Stimulated activated CD4-positive, alpha-beta T cell treated with anti-CD3 and anti-CD28 coated beads, TNF-alpha, amount 100 ng/mL, for 1 hour (primary cell): Measurements from ENCODE around the gene TLN1.

Source experiments
- DNase-seq, 3 donors: peaks; one replicate each; pipeline ENCODE4 v3.0.0-alpha.2; 2020; ENCODE audit warnings: low read depth in 3 of 3, low spot score in 1 of 3

TLN1 gene

DNA sequence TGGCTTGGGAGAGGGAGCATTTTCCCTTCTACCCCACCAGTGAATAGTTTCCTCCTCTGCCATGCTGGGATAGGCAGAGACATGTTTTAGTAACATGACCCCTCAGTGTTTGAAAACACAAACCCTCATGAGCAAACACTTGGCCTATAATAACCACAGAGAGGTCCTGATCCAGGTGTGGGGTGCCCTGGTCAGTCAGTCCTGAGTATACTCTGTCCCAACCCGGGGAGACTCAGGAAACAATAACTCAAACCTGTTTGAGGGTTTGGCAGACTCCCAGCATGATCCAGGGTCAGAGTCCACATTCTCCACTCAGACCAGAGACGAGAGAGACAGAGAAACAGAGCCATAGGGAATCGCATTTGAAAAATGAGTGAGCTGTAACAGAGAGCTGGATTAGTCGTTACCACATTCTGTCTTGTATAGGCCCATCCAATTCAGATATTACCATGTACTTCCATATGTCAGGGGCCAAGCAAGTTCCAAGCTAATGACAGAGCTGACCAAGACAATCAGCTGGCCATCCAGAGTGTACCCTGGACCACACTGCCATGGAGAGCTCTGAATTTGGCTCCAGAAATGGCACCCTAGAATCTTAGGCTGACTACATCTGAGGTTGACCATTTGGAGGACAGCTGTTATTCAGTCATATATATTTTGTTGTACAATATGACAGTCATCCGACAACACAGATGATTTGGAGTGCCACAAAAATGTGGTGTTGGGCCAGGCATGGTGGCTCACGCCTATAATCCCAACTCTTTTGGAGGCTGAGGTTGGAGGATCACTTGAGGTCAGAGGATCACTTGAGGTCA is 62.5 kb downstream of the TLN1 start:
- no peak for DNase-seq

- DNase-seq, result no peak
Observed at GRCh38 chr9:35667939-35668338, 64.1 kb downstream of the TLN1 start.

GRCh38 chr9:35666549-35666948 is 65.4 kb downstream of the TLN1 start:
- no peak for DNase-seq

DNA sequence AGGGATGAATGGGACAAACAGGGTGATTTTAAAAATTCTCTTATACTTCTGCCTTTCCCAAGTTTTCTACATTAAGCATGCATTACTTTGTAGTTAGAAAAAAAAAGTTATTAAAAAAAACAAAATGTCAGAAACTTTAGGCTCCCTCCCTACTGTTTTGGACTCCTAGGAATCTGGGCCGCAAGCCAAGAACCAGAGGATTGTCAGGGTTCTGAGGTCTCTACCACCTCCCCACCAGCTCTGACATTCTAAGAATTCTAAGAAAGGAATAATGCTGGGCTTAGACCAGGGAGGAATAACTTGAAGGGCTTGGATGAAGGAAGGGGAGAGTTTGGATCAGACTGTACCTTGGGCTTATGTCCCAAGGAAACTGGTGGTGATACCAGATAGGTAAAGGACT is 66.0 kb downstream of the TLN1 start:
- no peak for DNase-seq

DNA sequence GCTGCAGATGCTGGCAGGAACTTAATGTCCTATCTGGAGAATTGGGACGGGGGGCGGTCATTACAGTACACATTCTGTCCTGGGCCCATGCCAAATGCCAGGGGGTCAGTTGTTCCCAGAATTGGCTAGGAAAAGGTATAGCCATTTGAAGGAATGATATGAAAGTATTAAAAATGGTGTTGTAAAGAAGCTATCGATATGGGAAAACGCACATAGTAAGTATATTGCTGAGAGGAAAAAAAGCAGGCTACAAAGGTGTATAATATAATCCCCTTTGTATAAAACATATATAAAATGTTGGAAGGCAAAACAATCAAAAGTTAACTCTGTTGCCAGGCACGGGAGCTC is 66.5 kb downstream of the TLN1 start:
- DNase-seq, result no peak

DNA sequence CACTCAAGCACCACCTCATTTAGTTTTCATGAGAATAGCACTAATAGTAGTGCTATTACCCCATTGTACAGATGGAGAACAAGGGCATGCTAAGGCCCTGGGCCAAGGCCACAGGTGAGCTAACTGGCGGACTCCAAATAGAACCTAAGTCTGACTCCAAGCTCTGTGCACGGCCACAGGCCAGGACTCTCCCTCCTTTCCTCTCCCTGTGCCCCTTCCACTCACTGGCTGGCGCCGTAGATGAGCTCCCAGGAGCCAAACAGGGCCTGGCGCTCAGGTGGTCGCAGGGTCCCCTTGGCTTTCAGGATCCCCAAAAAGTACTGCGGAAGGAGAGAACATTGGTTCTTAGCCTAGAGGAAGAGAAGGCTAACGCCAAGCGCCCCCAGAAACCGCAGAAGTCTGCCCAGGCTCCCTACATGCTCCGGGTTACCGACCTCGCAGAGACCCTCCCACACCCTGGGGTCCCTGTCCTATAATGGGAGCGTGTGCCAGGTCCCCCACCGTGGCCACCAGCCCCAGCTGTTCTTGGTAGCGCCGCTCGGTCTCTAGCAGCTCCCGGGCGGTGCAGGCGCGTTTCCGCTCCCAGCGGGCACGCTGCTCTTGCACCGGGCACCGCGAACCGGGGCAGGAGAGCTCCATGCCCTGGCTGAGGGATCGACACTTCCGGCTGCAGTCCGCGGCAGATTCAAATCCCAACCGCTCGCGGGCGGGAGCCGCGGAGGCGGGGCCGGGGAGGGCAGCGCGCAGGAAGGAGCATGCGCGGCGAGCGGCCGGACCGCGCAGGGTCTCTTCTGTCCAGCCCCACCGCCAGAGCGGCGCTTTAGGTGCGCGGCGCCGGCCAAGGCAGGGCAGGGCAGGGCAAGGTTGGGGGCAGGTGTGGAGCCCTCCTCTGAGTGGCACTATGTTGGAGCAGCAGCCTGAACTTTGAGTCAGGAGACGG is 67.2 kb downstream of the TLN1 start, which contains the start of gene ARHGEF39:
Gene ARHGEF39, minus strand, starts transcription at position 665 of the 940 bp plus-strand sequence. Its CDS starts 26 bp downstream, at position 639.
- DNase-seq, result peak in 1 of 3 donors; percentile 51

GRCh38 chr9:35662437-35662836 is 69.6 kb downstream of the TLN1 start:
- no peak for DNase-seq

- DNase-seq, result no peak
Observed at GRCh38 chr9:35661756-35662350, 70.1 kb downstream of the TLN1 start.

GRCh38 chr9:35660966-35661415 is 71.0 kb downstream of the TLN1 start:
- DNase-seq, result no peak

GRCh38 chr9:35659340-35659739 is 72.7 kb downstream of the TLN1 start:
- DNase-seq, result no peak

DNA sequence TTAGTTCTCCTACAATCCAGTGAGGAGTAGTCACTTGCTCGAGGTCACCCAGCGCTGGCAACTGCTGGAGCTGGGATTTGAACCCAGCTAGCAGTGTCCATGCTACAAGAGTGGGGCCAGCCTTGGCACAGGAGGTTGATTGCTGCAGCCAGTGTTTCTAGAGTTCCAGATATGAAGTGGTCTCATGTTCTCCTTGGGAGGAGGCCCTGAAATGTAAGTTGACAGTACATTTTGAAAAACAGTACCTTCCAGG is 73.1 kb downstream of the TLN1 start:
- DNase-seq, result no peak

GRCh38 chr9:35658137-35658967 is 73.6 kb downstream of the TLN1 start, which contains the start of gene CCDC107:
Gene CCDC107 (plus strand): TSS chr9:35658292. CDS start chr9:35658380, 88 bp downstream.
- peak; percentile 56 to 76 (median 68) for DNase-seq

GRCh38 chr9:35657546-35658136 is 74.4 kb downstream of the TLN1 start, which contains the start of gene RMRP:
Gene RMRP (minus strand): TSS chr9:35658019.
- DNase-seq, result peak; percentile 75 to 85 (median 84)

GRCh38 chr9:35656831-35657545 is 75.0 kb downstream of the TLN1 start:
- DNase-seq, result no peak

DNA sequence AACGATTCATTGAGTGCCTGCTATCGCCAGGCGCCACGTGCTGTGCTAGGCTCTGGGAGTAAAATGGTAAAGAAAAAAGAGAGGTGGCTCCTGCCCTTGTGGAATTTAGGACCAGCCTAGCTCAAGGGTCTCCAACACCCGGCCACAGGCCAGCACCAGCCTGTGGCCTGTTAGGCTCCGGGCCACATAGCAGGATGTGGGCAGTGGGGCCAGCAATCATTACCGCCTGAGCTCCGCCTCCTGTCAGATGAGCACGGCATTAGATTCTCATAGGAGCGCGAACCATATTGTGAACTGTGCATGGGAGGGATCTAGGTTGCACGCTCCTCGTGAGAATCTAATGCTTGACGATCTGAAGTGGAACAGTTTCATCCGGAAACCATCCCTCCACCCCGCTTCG is 75.6 kb downstream of the TLN1 start:
- no peak for DNase-seq

DNA sequence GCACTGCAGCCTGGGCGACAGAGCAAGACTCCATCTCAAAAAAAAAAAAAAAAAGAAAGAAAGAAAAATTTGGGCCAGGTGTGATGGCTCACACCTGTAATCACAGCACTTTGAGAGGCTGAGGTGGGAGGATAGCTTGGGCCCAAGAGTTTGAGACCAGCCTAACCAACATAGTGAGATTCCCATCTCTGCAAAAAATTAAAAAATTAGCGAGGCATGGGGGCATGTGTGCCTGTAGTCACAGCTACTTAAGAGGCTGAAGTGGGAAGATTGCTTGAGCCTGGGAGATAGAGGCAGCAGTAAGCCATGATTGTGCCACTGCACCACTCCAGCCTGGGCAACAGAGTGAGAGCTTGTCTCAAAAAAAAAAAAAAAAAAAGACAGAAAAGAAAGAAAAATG is 78.4 kb downstream of the TLN1 start:
- no peak for DNase-seq

DNA sequence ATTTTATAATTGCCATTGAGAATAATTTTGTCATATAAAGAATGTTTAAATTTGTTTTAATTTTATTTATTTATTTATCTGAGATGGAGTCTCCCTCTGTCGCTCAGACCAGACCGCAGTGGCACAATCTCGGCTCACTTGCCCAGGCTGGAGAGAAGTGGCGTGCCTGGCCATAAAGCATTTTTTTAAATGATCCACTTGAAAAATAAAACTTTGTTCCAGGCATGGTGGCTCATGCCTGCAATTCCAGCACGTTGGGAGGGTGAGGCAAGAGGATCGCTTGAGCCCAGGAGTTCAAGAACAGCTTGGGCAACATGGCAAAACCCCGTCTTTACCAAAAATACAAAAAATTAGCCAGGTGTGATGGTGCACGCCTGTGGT is 79.2 kb downstream of the TLN1 start:
- DNase-seq, result no peak

DNA sequence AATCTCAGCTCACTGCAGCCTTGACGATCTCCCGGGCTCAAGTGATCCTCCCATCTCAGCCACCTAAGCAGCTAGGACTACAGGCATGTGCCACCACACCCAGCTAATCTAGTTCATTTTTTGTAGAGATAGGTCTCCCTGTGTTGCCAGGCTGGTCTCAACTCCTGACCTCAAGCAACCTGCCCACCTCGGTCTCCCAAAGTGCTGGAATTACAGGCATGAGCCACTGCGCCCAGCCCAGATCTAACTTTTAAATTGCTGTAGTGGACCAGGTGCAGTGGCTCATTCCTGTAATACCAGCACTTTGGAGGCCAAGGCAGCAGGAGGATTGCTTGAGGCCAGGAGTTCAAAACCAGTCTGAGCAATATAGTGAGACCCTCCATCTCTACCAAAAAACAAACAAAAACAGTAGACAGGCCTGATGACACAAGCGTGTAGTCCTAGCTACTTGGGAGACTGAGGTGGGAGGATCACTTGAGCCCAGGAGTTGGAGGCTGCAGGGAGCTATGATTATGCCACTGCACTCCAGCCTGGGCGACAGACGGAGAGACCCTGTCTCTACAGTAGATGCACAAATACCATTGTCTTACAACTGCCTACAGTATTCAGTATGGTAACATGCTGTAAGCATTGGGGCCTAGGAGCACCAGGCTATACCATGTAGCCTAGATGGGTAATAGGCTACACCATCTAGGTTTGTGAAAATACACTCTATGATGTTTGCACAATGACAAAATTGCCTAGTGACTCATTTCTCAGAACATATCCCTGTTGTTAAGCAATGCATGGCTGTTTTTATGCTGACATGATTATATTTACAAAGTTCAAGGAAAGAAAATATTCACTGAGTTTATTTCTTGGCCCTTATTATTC is 79.8 kb downstream of the TLN1 start:
- no peak for DNase-seq
